Activated naive CD8-positive, alpha-beta T cell (primary cell): ENCODE data around the gene CELF4.

ENCODE experiments used
- H3K27ac Mint-ChIP-seq: one replicate; pipeline ENCODE4 v1.8.0; 2021; ENCODE audit warnings: mixed read lengths
- H3K27me3 Mint-ChIP-seq: one replicate; pipeline ENCODE4 v1.8.0; 2021; ENCODE audit warnings: mixed read lengths
- H3K36me3 Mint-ChIP-seq: one replicate; pipeline ENCODE4 v1.8.0; 2021; ENCODE audit warnings: mixed read lengths
- H3K4me1 Mint-ChIP-seq: one replicate; pipeline ENCODE4 v1.8.0; 2021; ENCODE audit warnings: low read depth, mixed read lengths
- H3K4me3 Mint-ChIP-seq: one replicate; pipeline ENCODE4 v1.8.0; 2021; ENCODE audit warnings: mild to moderate bottlenecking, mixed read lengths
- H3K9me3 Mint-ChIP-seq: one replicate; pipeline ENCODE4 v1.8.0; 2021; ENCODE audit warnings: low read depth, mixed read lengths

The CELF4 gene

GRCh38 chr18:37302519-37302918 is 263.1 kb downstream of the CELF4 start:
- H3K27me3 Mint-ChIP-seq: no peaks in the 10 kb centered on the region
- H3K27ac Mint-ChIP-seq: no peak overlapping the region
- H3K9me3 Mint-ChIP-seq: no peaks in the 10 kb centered on the region
- H3K4me1 Mint-ChIP-seq: no peaks in the 10 kb centered on the region
- H3K4me3 Mint-ChIP-seq: no peak overlapping the region
- no peaks in the 10 kb centered on the region for H3K36me3 Mint-ChIP-seq

DNA sequence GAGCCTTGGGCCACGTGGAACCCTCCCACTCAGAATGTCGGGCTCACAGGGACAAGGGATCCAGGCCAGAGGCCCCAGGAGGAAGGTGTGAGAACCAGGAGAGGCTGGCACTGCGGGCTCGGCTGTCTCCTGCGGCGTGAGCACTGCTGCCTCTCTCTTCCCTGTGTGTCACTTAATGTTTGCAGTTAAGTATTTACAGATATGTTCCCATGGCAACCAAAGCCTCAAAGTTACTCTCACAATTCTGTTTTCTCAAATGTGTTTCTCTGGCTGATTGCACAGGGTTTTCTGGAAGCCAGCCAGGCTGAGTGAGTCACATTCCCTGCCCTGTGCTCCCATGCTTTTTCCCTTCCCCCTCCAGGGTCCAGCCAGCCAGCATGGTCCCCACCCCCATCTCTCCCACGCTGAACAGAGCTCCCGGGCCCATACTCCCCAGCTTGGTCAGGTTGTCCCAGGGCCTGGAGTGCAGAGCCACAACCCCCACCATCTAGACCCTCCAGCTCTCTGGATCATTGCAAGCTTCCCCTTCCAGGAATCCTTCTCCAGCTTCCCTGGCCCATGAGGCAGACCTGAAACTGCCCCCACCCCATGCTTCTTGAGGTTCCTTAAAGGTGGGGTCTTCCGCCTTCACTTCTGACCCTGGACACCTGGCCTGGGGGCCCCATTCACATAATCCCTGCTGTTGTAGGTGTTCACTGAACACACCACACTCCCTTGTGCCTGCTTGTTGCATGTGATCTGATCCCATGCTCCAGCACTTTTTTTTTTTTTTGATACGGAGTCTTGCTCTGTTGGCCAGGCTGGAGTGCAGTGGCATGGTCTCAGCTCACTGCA is 265.9 kb downstream of the CELF4 start:
- Mint-ChIP-seq H3K36me3 (no peaks in the 10 kb centered on the region), H3K27ac (no peak overlapping the region), H3K4me1 (no peaks in the 10 kb centered on the region), H3K4me3 (no peak overlapping the region), H3K27me3 (no peaks in the 10 kb centered on the region), H3K9me3 (no peaks in the 10 kb centered on the region)

GRCh38 chr18:37298816-37299215 is 266.8 kb downstream of the CELF4 start:
- no peaks in the 10 kb centered on the region for H3K27me3 Mint-ChIP-seq
- no peak overlapping the region for H3K4me3 Mint-ChIP-seq
- H3K4me1 Mint-ChIP-seq: no peaks in the 10 kb centered on the region
- no peaks in the 10 kb centered on the region for H3K36me3 Mint-ChIP-seq
- no peaks in the 10 kb centered on the region for H3K9me3 Mint-ChIP-seq
- H3K27ac Mint-ChIP-seq: no peak overlapping the region

GRCh38 chr18:37297106-37297505 is 268.5 kb downstream of the CELF4 start:
- no peaks in the 10 kb centered on the region for H3K4me1 Mint-ChIP-seq
- no peak overlapping the region for H3K27ac Mint-ChIP-seq
- no peaks in the 10 kb centered on the region for H3K27me3 Mint-ChIP-seq
- H3K4me3 Mint-ChIP-seq: no peak overlapping the region
- no peaks in the 10 kb centered on the region for H3K36me3 Mint-ChIP-seq
- no peaks in the 10 kb centered on the region for H3K9me3 Mint-ChIP-seq

- H3K4me3 Mint-ChIP-seq: no peak overlapping the region
- no peaks in the 10 kb centered on the region for H3K36me3 Mint-ChIP-seq
- no peaks in the 10 kb centered on the region for H3K4me1 Mint-ChIP-seq
- H3K27me3 Mint-ChIP-seq: no peaks in the 10 kb centered on the region
- H3K9me3 Mint-ChIP-seq: no peaks in the 10 kb centered on the region
- H3K27ac Mint-ChIP-seq: no peak overlapping the region
Measured at GRCh38 chr18:37294951-37295350, 270.6 kb downstream of the CELF4 start.

DNA sequence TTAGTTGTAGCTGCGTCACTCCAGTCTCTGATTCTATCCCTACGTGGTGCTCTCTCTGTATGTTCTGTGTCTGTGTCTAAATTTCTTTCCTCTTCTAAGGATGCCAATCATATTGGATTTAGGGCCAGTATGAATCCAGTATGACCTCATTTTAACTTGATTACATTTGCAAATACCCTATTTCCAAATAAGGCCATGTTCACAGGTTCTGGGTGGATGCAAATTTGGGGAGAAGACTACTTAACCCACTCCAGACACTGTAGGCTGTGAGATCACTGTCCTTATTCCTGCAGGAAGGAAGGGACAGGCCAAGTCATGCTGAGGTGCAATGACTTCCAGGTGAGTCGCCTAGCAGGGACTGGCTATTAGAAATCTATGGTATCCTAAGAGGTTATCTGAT is 272.2 kb downstream of the CELF4 start:
- H3K27me3 Mint-ChIP-seq: no peaks in the 10 kb centered on the region
- no peaks in the 10 kb centered on the region for H3K4me1 Mint-ChIP-seq
- H3K9me3 Mint-ChIP-seq: no peaks in the 10 kb centered on the region
- no peaks in the 10 kb centered on the region for H3K36me3 Mint-ChIP-seq
- no peak overlapping the region for H3K27ac Mint-ChIP-seq
- no peak overlapping the region for H3K4me3 Mint-ChIP-seq

- Mint-ChIP-seq H3K4me1 (no peaks in the 10 kb centered on the region), H3K36me3 (no peaks in the 10 kb centered on the region), H3K27ac (no peak overlapping the region), H3K4me3 (no peak overlapping the region), H3K27me3 (no peaks in the 10 kb centered on the region), H3K9me3 (no peaks in the 10 kb centered on the region)
Measured at GRCh38 chr18:37289423-37289822, 276.2 kb downstream of the CELF4 start.

DNA sequence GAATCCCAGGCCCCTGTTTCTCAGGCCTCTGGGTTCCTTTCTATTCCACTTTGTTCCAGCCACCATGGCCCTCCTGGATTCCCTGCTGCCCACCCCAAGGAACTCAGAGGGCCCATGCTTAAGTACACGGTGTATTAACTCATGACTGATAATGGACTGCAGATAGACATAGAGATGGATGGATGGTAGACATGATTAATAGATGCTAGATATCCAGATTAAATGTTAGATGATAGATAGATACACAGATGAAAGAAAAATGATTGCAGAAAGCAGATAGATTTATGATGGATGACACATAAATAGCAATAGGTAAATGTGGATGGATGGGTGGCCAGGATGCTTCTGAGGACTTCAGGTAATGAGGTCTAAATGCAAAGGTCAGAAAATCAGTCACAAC is 278.0 kb downstream of the CELF4 start:
- Mint-ChIP-seq H3K4me1 (no peaks in the 10 kb centered on the region), H3K27ac (no peak overlapping the region), H3K36me3 (no peaks in the 10 kb centered on the region), H3K4me3 (no peak overlapping the region), H3K27me3 (peaks cover 1% of the 10 kb centered on the region), H3K9me3 (no peaks in the 10 kb centered on the region)

- H3K27me3 Mint-ChIP-seq: peaks cover 1% of the 10 kb centered on the region
- H3K27ac Mint-ChIP-seq: no peak overlapping the region
- H3K9me3 Mint-ChIP-seq: no peaks in the 10 kb centered on the region
- H3K4me3 Mint-ChIP-seq: no peak overlapping the region
- H3K36me3 Mint-ChIP-seq: no peaks in the 10 kb centered on the region
- no peaks in the 10 kb centered on the region for H3K4me1 Mint-ChIP-seq
Measured at GRCh38 chr18:37286801-37287200, 278.8 kb downstream of the CELF4 start.

- Mint-ChIP-seq H3K27me3 (peaks cover 1% of the 10 kb centered on the region), H3K4me3 (no peak overlapping the region), H3K36me3 (no peaks in the 10 kb centered on the region), H3K27ac (no peak overlapping the region), H3K9me3 (no peaks in the 10 kb centered on the region), H3K4me1 (no peaks in the 10 kb centered on the region)
Measured at GRCh38 chr18:37285825-37286224, 279.8 kb downstream of the CELF4 start.

GRCh38 chr18:37284260-37284659 is 281.3 kb downstream of the CELF4 start:
- no peak overlapping the region for H3K4me3 Mint-ChIP-seq
- H3K9me3 Mint-ChIP-seq: no peaks in the 10 kb centered on the region
- H3K27ac Mint-ChIP-seq: no peak overlapping the region
- H3K36me3 Mint-ChIP-seq: no peaks in the 10 kb centered on the region
- peaks cover 1% of the 10 kb centered on the region for H3K27me3 Mint-ChIP-seq
- no peaks in the 10 kb centered on the region for H3K4me1 Mint-ChIP-seq

DNA sequence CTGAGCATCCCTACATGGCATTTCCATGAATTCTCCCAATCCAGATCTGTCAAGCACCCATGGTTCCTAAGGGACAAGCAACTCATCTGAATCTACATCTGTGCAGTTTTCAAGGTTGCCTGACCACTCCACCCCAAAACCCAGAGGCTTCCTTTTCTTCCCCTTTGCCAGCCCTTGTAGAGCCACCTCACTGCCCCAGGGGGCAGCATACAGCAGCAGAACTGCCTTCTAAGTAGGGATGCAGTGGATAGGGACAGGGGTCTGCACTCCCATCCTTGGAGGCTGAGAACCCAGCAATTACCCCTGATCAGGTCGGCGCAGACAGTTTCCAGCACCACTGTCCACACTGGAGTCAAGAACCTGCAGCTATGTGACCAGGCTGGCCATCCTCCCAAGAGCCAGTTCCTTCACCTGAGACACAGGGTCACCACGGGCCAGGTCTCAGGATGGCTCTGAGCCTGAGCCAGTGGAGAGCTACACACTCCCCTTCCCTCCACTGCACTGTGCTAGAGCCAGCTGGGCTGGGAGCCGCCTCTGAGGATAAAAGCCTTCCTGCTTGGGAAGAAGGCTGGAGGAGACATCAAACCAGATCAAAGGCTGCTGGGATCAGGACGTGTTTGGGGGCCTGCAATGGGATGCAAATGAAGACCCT is 283.1 kb downstream of the CELF4 start:
- Mint-ChIP-seq H3K27ac (no peak overlapping the region), H3K9me3 (no peaks in the 10 kb centered on the region), H3K4me3 (no peak overlapping the region), H3K27me3 (peaks cover 7% of the 10 kb centered on the region), H3K36me3 (no peaks in the 10 kb centered on the region), H3K4me1 (no peaks in the 10 kb centered on the region)

DNA sequence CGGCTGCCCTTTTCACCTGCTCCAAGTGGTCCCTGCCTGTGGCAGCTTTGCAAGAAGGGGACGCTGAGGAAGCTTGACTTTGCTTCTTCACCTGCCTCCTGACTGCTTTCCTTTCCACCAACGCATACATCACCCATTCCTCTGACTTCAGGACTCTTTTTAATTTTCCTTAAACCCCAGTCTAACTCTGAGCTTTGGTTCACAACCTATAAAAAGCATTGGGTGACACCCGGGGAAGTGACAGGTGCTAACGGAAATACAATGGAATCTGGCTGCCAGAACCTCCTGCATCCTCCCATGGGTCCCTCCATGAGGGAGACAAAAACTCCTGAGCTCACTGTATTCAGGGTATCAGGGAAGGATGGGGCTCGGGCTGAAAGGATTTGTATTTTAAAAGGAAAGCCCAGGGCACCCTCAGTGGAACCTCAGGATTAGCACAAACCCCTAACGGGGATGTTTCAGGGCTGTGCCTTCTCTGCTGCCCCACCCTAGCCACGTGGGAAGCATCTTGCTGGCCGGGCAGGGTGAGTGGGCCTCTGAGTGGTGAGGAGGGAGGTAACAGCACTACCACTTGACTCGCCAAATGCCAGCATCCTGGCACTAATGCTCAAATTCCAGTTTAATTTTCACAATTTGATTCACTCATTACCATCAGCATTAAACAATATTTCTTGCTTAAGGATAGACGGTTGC is 284.8 kb downstream of the CELF4 start:
- no peaks in the 10 kb centered on the region for H3K4me1 Mint-ChIP-seq
- H3K4me3 Mint-ChIP-seq: no peak overlapping the region
- H3K9me3 Mint-ChIP-seq: no peaks in the 10 kb centered on the region
- peaks cover 10% of the 10 kb centered on the region for H3K27me3 Mint-ChIP-seq
- H3K27ac Mint-ChIP-seq: no peak overlapping the region
- no peaks in the 10 kb centered on the region for H3K36me3 Mint-ChIP-seq

- Mint-ChIP-seq H3K27me3 (peaks cover 17% of the 10 kb centered on the region), H3K9me3 (no peaks in the 10 kb centered on the region), H3K27ac (no peak overlapping the region), H3K4me3 (no peak overlapping the region), H3K36me3 (no peaks in the 10 kb centered on the region), H3K4me1 (peaks cover 1% of the 10 kb centered on the region)
Measured at GRCh38 chr18:37277804-37278203, 287.8 kb downstream of the CELF4 start.

DNA sequence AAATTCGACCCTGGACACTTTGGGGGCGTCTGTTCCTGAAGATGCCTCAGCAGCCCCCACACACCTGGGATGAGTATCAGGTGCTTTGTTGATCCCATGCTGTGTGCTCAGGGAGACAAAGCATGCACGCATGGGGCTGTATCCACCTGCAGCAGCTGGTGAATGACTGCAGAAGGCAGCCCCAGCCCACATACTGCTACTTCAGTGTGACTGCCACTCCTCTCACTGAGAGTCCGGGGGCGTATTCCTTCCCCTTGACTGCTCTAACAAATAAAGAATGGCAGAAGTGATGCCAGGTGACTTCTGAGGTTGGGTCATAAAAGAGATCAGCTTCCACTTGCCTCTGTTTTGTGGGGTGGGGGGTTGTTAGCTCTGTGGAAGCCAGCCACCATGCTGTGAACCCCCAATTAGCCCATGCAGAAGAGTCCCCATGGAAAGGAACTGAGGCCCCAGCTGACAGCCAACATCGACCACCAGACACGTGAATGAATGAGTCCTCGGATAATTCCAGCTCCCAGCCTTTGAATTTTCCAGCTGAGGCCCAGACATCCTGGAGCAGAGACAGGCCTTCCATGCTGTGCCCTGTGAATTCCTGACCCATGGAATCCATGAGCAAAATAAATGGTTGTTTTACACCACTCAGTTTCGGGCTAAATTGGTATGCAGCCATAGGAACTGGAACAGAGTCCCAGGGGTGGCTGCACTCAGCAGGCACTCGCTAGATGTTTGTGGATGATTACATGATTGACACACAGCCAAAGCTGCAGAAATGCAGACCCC is 289.3 kb downstream of the CELF4 start:
- peaks cover 17% of the 10 kb centered on the region for H3K27me3 Mint-ChIP-seq
- H3K4me1 Mint-ChIP-seq: peaks cover 1% of the 10 kb centered on the region
- H3K36me3 Mint-ChIP-seq: no peaks in the 10 kb centered on the region
- H3K9me3 Mint-ChIP-seq: no peaks in the 10 kb centered on the region
- H3K27ac Mint-ChIP-seq: no peak overlapping the region
- H3K4me3 Mint-ChIP-seq: no peak overlapping the region
